K562 (cell line): ENCODE data around the gene LMF2. TPM values are rescaled to one million over a fixed set of nuclear protein-coding genes. Genes with fewer than 3 reads are reported as not detected.
A peak's percentile ranks its signal among the peaks of the same experiment; 100 is the strongest.

Experiments used
- CXXC5 ChIP-seq: fragments of 250-450 bp; sonication (Bioruptor Pico); IDR thresholded peaks from 2 replicates; pipeline ENCODE4 v1.8.0; 2022; ENCODE audit warnings: inconsistent platforms, mild to moderate bottlenecking, moderate library complexity
- POLR2G ChIP-seq: fragments of 200-400 bp; formaldehyde crosslinking; IDR thresholded peaks from 2 replicates; pipeline ENCODE4 v1.6.1; 2017; ENCODE audit warnings: low read depth, mild to moderate bottlenecking, antibody characterized with exemption, low read length, moderate library complexity
- polyA plus RNA-seq, 8 experiments: library from polyadenylated mRNA; depleted of rRNA in 4 of 8; stranded (reverse) in 5 of 8; unstranded in 3 of 8; fragments of >200 nt; fragmentation: Nextera tagmentation in 2 of 8; fragmentation: Illumina TruSeq in 1 of 8; extraction: Ambion mirVana in 2 of 8; extraction: Trizol in 1 of 8; gene quantifications; 2 replicates each; pipeline versions ENCODE4 v1.2.1 to v1.2.3, GENCODE V29; 2011 to 2014; ENCODE audit warnings: inconsistent platforms in 1 of 8, missing spikeins in 1 of 8
- total RNA-seq, 7 experiments: library from RNA; depleted of rRNA in 6 of 7; stranded (reverse); fragments of >200 nt in 6 of 7; fragmentation: Illumina TruSeq in 2 of 7; extraction: Trizol in 2 of 7; gene quantifications; 2 replicates each; pipeline versions ENCODE4 v1.2.1 to v1.2.3, GENCODE V29; 2011 to 2021; ENCODE audit warnings: low replicate concordance in 1 of 7
- TF ChIP-seq, protein P1 (sequence below): fragments of 250-450 bp; sonication (Bioruptor Pico); IDR thresholded peaks from 2 replicates; pipeline ENCODE4 v1.4.0; 2020; ENCODE audit warnings: mild to moderate bottlenecking, moderate library complexity
- TF ChIP-seq, protein P2 (sequence below): fragments of 200-400 bp; formaldehyde crosslinking; IDR thresholded peaks from 2 replicates; pipeline ENCODE4 v1.6.1; 2017; ENCODE audit warnings: mild to moderate bottlenecking, low read depth, low read length, moderate library complexity

LMF2 gene
- total and polyA plus RNA-seq, 9 of the 15 experiments (the other 6 are each of a cell fraction or from before 2014, with no cell fraction given): 0.08 to 37.1 (median 7.6) TPM

DNA sequence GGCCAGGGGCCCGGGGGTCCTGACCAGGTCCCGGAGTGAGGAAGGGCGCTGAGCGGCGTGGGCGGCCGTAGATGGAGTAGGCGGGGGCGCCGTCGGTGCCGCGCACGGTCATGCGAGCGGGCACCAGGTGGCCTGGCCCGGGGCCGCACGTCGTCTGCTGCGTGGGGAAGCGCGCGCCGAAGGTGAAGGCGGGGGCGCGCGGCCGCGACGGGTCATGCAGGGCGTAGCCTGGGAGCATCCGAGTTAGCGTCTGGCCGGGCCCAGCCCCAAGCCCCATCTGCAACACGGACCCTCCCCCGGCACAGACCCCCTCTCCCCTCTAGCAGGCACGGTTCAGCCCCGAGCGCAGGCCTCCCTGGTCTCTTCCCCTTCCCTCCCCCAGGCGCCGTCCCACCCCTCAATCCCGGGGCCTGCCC is 24.1 kb upstream of the LMF2 start (continued):
- TF ChIP-seq, protein P1, sequence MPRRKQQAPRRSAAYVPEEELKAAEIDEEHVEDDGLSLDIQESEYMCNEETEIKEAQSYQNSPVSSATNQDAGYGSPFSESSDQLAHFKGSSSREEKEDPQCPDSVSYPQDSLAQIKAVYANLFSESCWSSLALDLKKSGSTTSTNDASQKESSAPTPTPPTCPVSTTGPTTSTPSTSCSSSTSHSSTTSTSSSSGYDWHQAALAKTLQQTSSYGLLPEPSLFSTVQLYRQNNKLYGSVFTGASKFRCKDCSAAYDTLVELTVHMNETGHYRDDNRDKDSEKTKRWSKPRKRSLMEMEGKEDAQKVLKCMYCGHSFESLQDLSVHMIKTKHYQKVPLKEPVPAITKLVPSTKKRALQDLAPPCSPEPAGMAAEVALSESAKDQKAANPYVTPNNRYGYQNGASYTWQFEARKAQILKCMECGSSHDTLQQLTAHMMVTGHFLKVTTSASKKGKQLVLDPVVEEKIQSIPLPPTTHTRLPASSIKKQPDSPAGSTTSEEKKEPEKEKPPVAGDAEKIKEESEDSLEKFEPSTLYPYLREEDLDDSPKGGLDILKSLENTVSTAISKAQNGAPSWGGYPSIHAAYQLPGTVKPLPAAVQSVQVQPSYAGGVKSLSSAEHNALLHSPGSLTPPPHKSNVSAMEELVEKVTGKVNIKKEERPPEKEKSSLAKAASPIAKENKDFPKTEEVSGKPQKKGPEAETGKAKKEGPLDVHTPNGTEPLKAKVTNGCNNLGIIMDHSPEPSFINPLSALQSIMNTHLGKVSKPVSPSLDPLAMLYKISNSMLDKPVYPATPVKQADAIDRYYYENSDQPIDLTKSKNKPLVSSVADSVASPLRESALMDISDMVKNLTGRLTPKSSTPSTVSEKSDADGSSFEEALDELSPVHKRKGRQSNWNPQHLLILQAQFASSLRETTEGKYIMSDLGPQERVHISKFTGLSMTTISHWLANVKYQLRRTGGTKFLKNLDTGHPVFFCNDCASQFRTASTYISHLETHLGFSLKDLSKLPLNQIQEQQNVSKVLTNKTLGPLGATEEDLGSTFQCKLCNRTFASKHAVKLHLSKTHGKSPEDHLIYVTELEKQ (CRISPR knock-in tag): no peak
- TF ChIP-seq, protein P2, sequence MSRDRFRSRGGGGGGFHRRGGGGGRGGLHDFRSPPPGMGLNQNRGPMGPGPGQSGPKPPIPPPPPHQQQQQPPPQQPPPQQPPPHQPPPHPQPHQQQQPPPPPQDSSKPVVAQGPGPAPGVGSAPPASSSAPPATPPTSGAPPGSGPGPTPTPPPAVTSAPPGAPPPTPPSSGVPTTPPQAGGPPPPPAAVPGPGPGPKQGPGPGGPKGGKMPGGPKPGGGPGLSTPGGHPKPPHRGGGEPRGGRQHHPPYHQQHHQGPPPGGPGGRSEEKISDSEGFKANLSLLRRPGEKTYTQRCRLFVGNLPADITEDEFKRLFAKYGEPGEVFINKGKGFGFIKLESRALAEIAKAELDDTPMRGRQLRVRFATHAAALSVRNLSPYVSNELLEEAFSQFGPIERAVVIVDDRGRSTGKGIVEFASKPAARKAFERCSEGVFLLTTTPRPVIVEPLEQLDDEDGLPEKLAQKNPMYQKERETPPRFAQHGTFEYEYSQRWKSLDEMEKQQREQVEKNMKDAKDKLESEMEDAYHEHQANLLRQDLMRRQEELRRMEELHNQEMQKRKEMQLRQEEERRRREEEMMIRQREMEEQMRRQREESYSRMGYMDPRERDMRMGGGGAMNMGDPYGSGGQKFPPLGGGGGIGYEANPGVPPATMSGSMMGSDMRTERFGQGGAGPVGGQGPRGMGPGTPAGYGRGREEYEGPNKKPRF: no peak
- no peak for TF ChIP-seq CXXC5
- TF ChIP-seq POLR2G: 0 out of 2 replicates have a peak, but pooled peaks have one; percentile 14
